SK-N-SH treated with all-trans-retinoic acid at 6 μM for 48 hours (cell line): ENCODE results near the gene GJC2.

ENCODE experiments used
- ARNTL ChIP-seq: fragments of 450-650 bp; formaldehyde crosslinking; IDR thresholded peaks from 2 replicates; pipeline ENCODE4 v1.5.0; 2020; ENCODE audit warnings: low read depth, mild to moderate bottlenecking, moderate library complexity, borderline replicate concordance
- CREB5 ChIP-seq: fragments of 250-450 bp; sonication (Bioruptor Pico); IDR thresholded peaks from 2 replicates; pipeline ENCODE4 v1.5.1; 2020; ENCODE audit warnings: low read depth, mild to moderate bottlenecking, moderate library complexity
- ISL1 ChIP-seq: fragments of 250-450 bp; sonication (Bioruptor Pico); IDR thresholded peaks from 2 replicates; pipeline ENCODE4 v2.1.2; 2022; ENCODE audit warnings: mild to moderate bottlenecking, moderate library complexity
- PATZ1 ChIP-seq: fragments of 250-450 bp; sonication (Bioruptor Pico); IDR thresholded peaks from 2 replicates; pipeline ENCODE4 v1.8.0; 2020; ENCODE audit warnings: mild to moderate bottlenecking, moderate library complexity, borderline replicate concordance
- ZFP30 ChIP-seq: fragments of 450-650 bp; formaldehyde crosslinking; IDR thresholded peaks from 2 replicates; pipeline ENCODE4 v1.5.0; 2022; ENCODE audit warnings: mild to moderate bottlenecking, moderate library complexity

GRCh38 chr1:228151180-228151925 is 1.6 kb downstream of the GJC2 start:
- TF ChIP-seq ARNTL (CRISPR knock-in tag) (no peak), CREB5 (no peak), PATZ1 (CRISPR knock-in tag) (no peak), ISL1 (CRISPR knock-in tag) (no peak), ZFP30 (CRISPR knock-in tag) (no peak)
